ENCODE data around the gene ANKS1B.
"Not testable (repeated sequence)": the region's sequence is repeated elsewhere in the genome, so short reads cannot be mapped to it uniquely, and the experiment has no call there.

Gene ANKS1B

GRCh38 chr12:98840325-98840724 is 1144.4 kb downstream of the ANKS1B start:
- DNase-seq = no peak

- no peak for DNase-seq
Observed at GRCh38 chr12:98838231-98838647, 1146.5 kb downstream of the ANKS1B start.

- not testable (repeated sequence) for DNase-seq
Observed at GRCh38 chr12:98837134-98837752, 1147.5 kb downstream of the ANKS1B start.

GRCh38 chr12:98830657-98831056 is 1154.1 kb downstream of the ANKS1B start:
- peak; percentile 15 for DNase-seq

- no peak for DNase-seq
Observed at GRCh38 chr12:98828802-98829600, 1155.7 kb downstream of the ANKS1B start.

- DNase-seq = no peak
Observed at GRCh38 chr12:98823012-98823411, 1161.7 kb downstream of the ANKS1B start.

GRCh38 chr12:98821866-98822265 is 1162.9 kb downstream of the ANKS1B start:
- DNase-seq = no peak

- no peak for DNase-seq
Observed at GRCh38 chr12:98821232-98821631, 1163.5 kb downstream of the ANKS1B start.

GRCh38 chr12:98819821-98820404 is 1164.8 kb downstream of the ANKS1B start:
- no peak for DNase-seq

- DNase-seq = no peak
Observed at GRCh38 chr12:98819071-98819470, 1165.7 kb downstream of the ANKS1B start.

GRCh38 chr12:98818239-98818638 is 1166.5 kb downstream of the ANKS1B start:
- DNase-seq = no peak

- peak; percentile 41 for DNase-seq
Observed at GRCh38 chr12:98817742-98818141, 1167.0 kb downstream of the ANKS1B start.

GRCh38 chr12:98816720-98817119 is 1168.0 kb downstream of the ANKS1B start:
- no peak for DNase-seq

- no peak for DNase-seq
Observed at GRCh38 chr12:98814254-98814653, 1170.5 kb downstream of the ANKS1B start.

- no peak for DNase-seq
Observed at GRCh38 chr12:98812225-98812624, 1172.5 kb downstream of the ANKS1B start.

- DNase-seq = no peak
Observed at GRCh38 chr12:98808243-98808875, 1176.4 kb downstream of the ANKS1B start.

GRCh38 chr12:98807187-98807586 is 1177.5 kb downstream of the ANKS1B start:
- DNase-seq = no peak

- DNase-seq = no peak
Observed at GRCh38 chr12:98803468-98804209, 1181.1 kb downstream of the ANKS1B start.

- DNase-seq = no peak
Observed at GRCh38 chr12:98799822-98800221, 1184.9 kb downstream of the ANKS1B start.

- DNase-seq = no peak
Observed at GRCh38 chr12:98799146-98799810, 1185.5 kb downstream of the ANKS1B start.

- no peak for DNase-seq
Observed at GRCh38 chr12:98797200-98797599, 1187.5 kb downstream of the ANKS1B start.

GRCh38 chr12:98796745-98797144 is 1188.0 kb downstream of the ANKS1B start:
- DNase-seq = no peak
